Hematopoietic multipotent progenitor cell treated with erythropoietin and hydrocortisone succinate and interleukin-3 and kit ligand, for 15 days (in vitro differentiated cells): ENCODE results near the gene RTTN.
A peak's percentile ranks its signal among the peaks of the same experiment; 100 is the strongest.

Experiments used
- DNase-seq: peaks from one replicate; pipeline ENCODE4 v3.0.0-alpha.2; 2015; ENCODE audit warnings: low spot score

Gene RTTN

GRCh38 chr18:70197844-70198243 is 7.6 kb downstream of the RTTN start:
- DNase-seq = no peak

- DNase-seq = no peak
Measured at GRCh38 chr18:70197026-70197425, 8.5 kb downstream of the RTTN start.

GRCh38 chr18:70195852-70196434 is 9.5 kb downstream of the RTTN start:
- peak; percentile 18 for DNase-seq

GRCh38 chr18:70195014-70195614 is 10.4 kb downstream of the RTTN start:
- no peak for DNase-seq

- DNase-seq = no peak
Measured at GRCh38 chr18:70194227-70194890, 11.1 kb downstream of the RTTN start.

- no peak for DNase-seq
Measured at GRCh38 chr18:70190529-70190928, 15.0 kb downstream of the RTTN start.

GRCh38 chr18:70188113-70188512 is 17.4 kb downstream of the RTTN start:
- no peak for DNase-seq

GRCh38 chr18:70183441-70183840 is 22.0 kb downstream of the RTTN start:
- DNase-seq = no peak

- DNase-seq = no peak
Measured at GRCh38 chr18:70182548-70182947, 22.9 kb downstream of the RTTN start.

GRCh38 chr18:70181725-70182124 is 23.8 kb downstream of the RTTN start:
- no peak for DNase-seq

GRCh38 chr18:70181015-70181414 is 24.5 kb downstream of the RTTN start:
- no peak for DNase-seq

GRCh38 chr18:70176537-70176936 is 28.9 kb downstream of the RTTN start:
- no peak for DNase-seq

- no peak for DNase-seq
Measured at GRCh38 chr18:70175216-70175615, 30.3 kb downstream of the RTTN start.

- DNase-seq = no peak
Measured at GRCh38 chr18:70172225-70172624, 33.3 kb downstream of the RTTN start.

- no peak for DNase-seq
Measured at GRCh38 chr18:70169747-70170146, 35.7 kb downstream of the RTTN start.

GRCh38 chr18:70166668-70167067 is 38.8 kb downstream of the RTTN start:
- DNase-seq = no peak

GRCh38 chr18:70165936-70166335 is 39.6 kb downstream of the RTTN start:
- no peak for DNase-seq

- DNase-seq = no peak
Measured at GRCh38 chr18:70160073-70160678, 45.3 kb downstream of the RTTN start.

GRCh38 chr18:70158992-70159717 is 46.3 kb downstream of the RTTN start:
- no peak for DNase-seq

- no peak for DNase-seq
Measured at GRCh38 chr18:70156886-70157285, 48.6 kb downstream of the RTTN start.

GRCh38 chr18:70154591-70155194 is 50.8 kb downstream of the RTTN start:
- DNase-seq = no peak

GRCh38 chr18:70151614-70152013 is 53.9 kb downstream of the RTTN start:
- DNase-seq = no peak
